Memory B cell (primary cell): Measurements from ENCODE around the gene NUB1.

Experiments
- ATAC-seq: fragments of 150-1000 bp; cut with Tn5 transposase; 2 replicates; pipeline ENCODE4 v1.10.0; 2021; ENCODE audit warnings: low read depth, mild to moderate bottlenecking, moderate library complexity
- DNase-seq, 2 donors: peaks; one replicate each; pipeline ENCODE4 v3.0.0; 2022; ENCODE audit warnings: low spot score in 2 of 2
- H3K27ac Mint-ChIP-seq: one replicate; pipeline ENCODE4 v1.8.0; 2022; ENCODE audit warnings: mild to moderate bottlenecking, moderate library complexity, mixed read lengths
- H3K27me3 Mint-ChIP-seq: one replicate; pipeline ENCODE4 v1.8.0; 2022; ENCODE audit warnings: mixed read lengths
- H3K36me3 Mint-ChIP-seq: one replicate; pipeline ENCODE4 v1.8.0; 2022; ENCODE audit warnings: mild to moderate bottlenecking, mixed read lengths
- H3K4me1 Mint-ChIP-seq: one replicate; pipeline ENCODE4 v1.8.0; 2022; ENCODE audit warnings: mixed read lengths
- H3K4me3 Mint-ChIP-seq: one replicate; pipeline ENCODE4 v1.8.0; 2022; ENCODE audit warnings: mild to moderate bottlenecking, moderate library complexity, mixed read lengths
- H3K9me3 Mint-ChIP-seq: one replicate; pipeline ENCODE4 v1.8.0; 2022; ENCODE audit warnings: mixed read lengths

NUB1 gene

GRCh38 chr7:151410405-151411390 is 69.1 kb downstream of the NUB1 start:
- peak; percentile 24 to 25 for DNase-seq
- Mint-ChIP-seq H3K27ac (peak overlapping the region; percentile 15), H3K27me3 (peaks cover 35% of the 10 kb centered on the region), H3K9me3 (no peaks in the 10 kb centered on the region), H3K4me1 (peaks cover 12% of the 10 kb centered on the region), H3K36me3 (no peaks in the 10 kb centered on the region), H3K4me3 (peak overlapping the region; percentile 5)
- ATAC-seq, result no peak

DNA sequence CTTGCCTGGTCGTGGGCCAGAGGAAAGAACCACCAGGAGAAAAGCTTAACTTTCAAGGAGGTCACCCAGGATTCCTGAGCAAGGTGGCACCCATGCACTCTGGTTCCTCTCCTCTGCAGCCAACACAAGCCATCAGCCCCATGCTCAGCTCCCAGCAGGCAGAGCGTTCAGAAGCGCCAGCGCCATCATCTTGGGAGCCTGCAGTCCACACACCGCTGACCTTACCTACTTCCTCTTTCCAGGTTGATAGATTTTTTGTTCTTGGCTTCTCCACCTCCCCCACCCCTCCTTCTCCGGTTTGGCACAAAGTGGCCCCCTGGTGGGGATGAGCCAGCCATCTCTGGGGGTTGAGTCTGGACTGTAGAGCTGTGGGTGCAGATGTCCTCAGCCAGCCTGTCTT is 69.9 kb downstream of the NUB1 start:
- Mint-ChIP-seq H3K27me3 (peaks cover 31% of the 10 kb centered on the region), H3K36me3 (no peaks in the 10 kb centered on the region), H3K4me1 (peaks cover 12% of the 10 kb centered on the region), H3K27ac (no peak overlapping the region), H3K9me3 (no peaks in the 10 kb centered on the region), H3K4me3 (no peak overlapping the region)
- peak in 1 of 2 donors; percentile 22 for DNase-seq
- ATAC-seq, result peak; percentile 6

GRCh38 chr7:151412318-151412717 is 70.7 kb downstream of the NUB1 start:
- Mint-ChIP-seq H3K36me3 (no peaks in the 10 kb centered on the region), H3K27me3 (peaks cover 28% of the 10 kb centered on the region), H3K27ac (no peak overlapping the region), H3K4me1 (peaks cover 12% of the 10 kb centered on the region), H3K9me3 (no peaks in the 10 kb centered on the region), H3K4me3 (no peak overlapping the region)
- DNase-seq (no peak), ATAC-seq (no peak)

DNA sequence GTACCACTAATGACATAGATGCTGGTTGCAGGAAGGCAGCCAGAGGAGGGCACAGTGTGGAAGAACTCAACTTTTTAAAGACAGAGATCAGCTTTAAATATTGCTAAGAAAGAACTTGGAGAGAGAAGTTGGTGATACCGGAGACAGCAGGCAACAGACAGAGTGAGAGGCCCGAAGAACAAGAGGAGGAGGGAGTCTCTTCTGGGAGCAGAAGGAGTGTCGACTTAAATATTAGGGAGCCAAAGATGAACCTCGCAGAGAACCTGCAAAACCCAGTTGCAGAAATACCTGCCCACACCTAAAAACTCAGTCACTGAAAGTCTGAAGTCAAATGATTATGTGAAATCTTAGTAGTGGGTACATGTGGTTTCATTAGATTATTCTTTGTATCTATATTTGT is 71.6 kb downstream of the NUB1 start:
- ATAC-seq (no peak), DNase-seq (no peak)
- Mint-ChIP-seq H3K4me3 (no peak overlapping the region), H3K4me1 (peaks cover 12% of the 10 kb centered on the region), H3K27ac (no peak overlapping the region), H3K9me3 (peaks cover 2% of the 10 kb centered on the region), H3K36me3 (peaks cover 1% of the 10 kb centered on the region), H3K27me3 (peaks cover 25% of the 10 kb centered on the region)

DNA sequence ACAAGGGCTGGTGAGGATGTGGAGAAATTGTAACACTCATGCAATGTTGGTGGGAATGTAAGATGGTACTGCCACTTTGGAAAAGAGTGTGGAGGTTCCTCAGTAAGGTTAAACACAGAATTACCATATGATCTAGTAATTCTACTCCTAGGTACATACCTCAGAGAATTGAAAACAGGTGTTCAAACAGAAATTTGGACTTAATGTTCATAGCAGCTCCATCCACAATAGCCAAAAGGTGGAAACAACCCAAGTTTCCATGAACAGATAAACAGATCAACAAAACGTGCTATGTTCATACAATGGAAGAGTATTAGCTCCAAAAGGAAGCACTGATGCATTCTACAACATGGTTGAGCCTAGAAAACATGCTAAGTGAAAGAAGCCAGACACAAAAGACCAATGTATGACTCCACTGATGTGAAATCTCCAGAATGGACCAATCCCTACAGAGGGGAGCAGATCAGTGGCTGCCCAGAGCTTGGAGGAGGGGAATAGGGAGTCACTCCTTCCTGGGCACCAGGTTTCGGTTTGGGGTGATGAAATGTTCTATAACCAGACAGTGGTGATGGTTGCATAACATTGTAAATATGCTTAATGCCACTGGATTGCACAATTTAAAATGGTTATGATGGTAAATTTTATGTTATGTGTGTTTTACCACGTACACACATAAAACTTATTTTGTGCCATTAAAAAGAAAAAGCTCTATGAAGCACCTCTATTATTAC is 73.9 kb downstream of the NUB1 start:
- DNase-seq (no peak), ATAC-seq (no peak)
- H3K9me3 Mint-ChIP-seq, result peaks cover 6% of the 10 kb centered on the region
- no peak overlapping the region for H3K4me3 Mint-ChIP-seq
- peaks cover 23% of the 10 kb centered on the region for H3K27me3 Mint-ChIP-seq
- H3K27ac Mint-ChIP-seq, result no peak overlapping the region
- H3K36me3 Mint-ChIP-seq, result peaks cover 3% of the 10 kb centered on the region
- peaks cover 7% of the 10 kb centered on the region for H3K4me1 Mint-ChIP-seq

- peaks cover 18% of the 10 kb centered on the region for H3K27me3 Mint-ChIP-seq
- ATAC-seq (no peak), DNase-seq (no peak)
- no peak overlapping the region for H3K4me3 Mint-ChIP-seq
- no peak overlapping the region for H3K27ac Mint-ChIP-seq
- H3K9me3 Mint-ChIP-seq, result peaks cover 8% of the 10 kb centered on the region
- H3K36me3 Mint-ChIP-seq, result peaks cover 3% of the 10 kb centered on the region
- peaks cover 4% of the 10 kb centered on the region for H3K4me1 Mint-ChIP-seq
Measured at GRCh38 chr7:151416112-151416940, 74.7 kb downstream of the NUB1 start.

DNA sequence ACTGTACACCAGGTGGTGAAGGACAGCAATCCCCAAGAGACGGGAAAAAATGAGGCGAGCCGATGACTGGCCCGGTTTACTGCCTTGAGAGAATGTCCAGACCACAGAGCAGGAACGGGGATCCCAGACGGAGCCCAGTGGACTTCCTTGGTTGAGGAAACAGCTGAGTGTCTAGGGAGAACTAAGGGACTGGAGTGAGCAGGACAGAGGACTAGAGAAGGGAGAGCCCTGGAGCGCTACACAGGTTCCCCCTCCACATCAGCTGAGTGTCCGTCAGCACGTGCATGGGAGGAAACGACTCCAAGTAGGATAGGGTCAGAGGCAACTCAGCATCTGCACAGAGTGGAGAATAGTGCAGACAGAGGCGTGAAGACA is 75.3 kb downstream of the NUB1 start:
- ATAC-seq (no peak), DNase-seq (no peak)
- Mint-ChIP-seq H3K36me3 (peaks cover 3% of the 10 kb centered on the region), H3K27ac (no peak overlapping the region), H3K27me3 (peaks cover 24% of the 10 kb centered on the region), H3K4me3 (no peak overlapping the region), H3K4me1 (peaks cover 2% of the 10 kb centered on the region), H3K9me3 (peaks cover 8% of the 10 kb centered on the region)

DNA sequence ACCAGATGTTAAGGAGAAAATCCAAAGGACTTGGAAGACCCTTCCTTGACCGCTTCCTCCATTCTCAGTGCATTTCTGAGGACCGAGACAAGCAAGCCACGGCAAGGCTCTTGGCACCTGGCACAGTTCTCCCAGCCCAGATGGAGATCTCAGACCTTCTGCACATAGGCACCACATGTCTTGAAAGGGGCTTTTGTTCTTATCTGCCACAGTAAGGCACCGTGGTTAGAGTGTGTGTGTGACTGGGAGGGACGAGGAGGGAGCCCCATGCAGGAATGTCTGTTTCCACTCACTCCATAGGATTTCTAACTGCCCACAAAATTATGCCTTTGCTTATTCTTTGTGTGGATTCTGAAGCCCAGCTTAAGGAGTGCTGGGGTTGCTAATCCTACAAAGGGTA is 78.5 kb downstream of the NUB1 start:
- peaks cover 3% of the 10 kb centered on the region for H3K36me3 Mint-ChIP-seq
- no peak overlapping the region for H3K27ac Mint-ChIP-seq
- peaks cover 12% of the 10 kb centered on the region for H3K27me3 Mint-ChIP-seq

GRCh38 chr7:151422212-151422611 is 80.6 kb downstream of the NUB1 start:
- H3K27ac Mint-ChIP-seq, result no peak overlapping the region
- H3K9me3 Mint-ChIP-seq, result peaks cover 10% of the 10 kb centered on the region
- H3K36me3 Mint-ChIP-seq, result peaks cover 3% of the 10 kb centered on the region
- H3K4me1 Mint-ChIP-seq, result no peaks in the 10 kb centered on the region
- ATAC-seq (no peak), DNase-seq (no peak)
- H3K27me3 Mint-ChIP-seq, result peaks cover 11% of the 10 kb centered on the region
- no peak overlapping the region for H3K4me3 Mint-ChIP-seq

More for the DNA sequence above, 78.5 kb downstream of the NUB1 start:
- Mint-ChIP-seq H3K4me3 (no peak overlapping the region), H3K9me3 (peaks cover 10% of the 10 kb centered on the region), H3K4me1 (no peaks in the 10 kb centered on the region)
- DNase-seq (no peak), ATAC-seq (no peak)

DNA sequence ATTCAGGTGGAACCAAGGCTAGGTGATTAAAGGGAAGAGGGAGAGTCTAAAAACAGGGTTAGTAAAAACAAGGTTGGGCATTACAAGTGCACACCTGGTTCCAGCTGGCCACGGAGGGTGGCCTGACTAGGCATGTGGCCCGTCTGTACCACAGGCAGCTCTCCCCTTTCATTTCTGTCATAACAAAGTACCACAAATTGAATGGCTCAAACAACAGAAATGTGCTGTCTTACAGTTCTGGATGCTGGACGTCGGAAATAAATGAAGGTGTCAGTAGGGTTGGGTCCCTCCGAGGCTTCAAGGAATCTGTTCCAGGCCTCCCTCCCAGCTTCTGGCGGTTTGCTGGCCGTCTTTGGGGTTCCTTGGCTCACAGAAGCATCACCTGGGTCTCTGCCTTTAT is 81.6 kb downstream of the NUB1 start:
- DNase-seq, result no peak

GRCh38 chr7:151423936-151424335 is 82.3 kb downstream of the NUB1 start:
- Mint-ChIP-seq H3K4me1 (no peaks in the 10 kb centered on the region), H3K27ac (no peak overlapping the region), H3K27me3 (peaks cover 13% of the 10 kb centered on the region), H3K9me3 (peaks cover 6% of the 10 kb centered on the region), H3K4me3 (no peak overlapping the region), H3K36me3 (no peaks in the 10 kb centered on the region)
- DNase-seq (no peak), ATAC-seq (no peak)

More for the DNA sequence above, 81.6 kb downstream of the NUB1 start:
- Mint-ChIP-seq H3K4me3 (no peak overlapping the region), H3K27me3 (peaks cover 13% of the 10 kb centered on the region), H3K27ac (no peak overlapping the region), H3K9me3 (peaks cover 8% of the 10 kb centered on the region), H3K4me1 (no peaks in the 10 kb centered on the region), H3K36me3 (peaks cover 2% of the 10 kb centered on the region)
- ATAC-seq, result no peak

DNA sequence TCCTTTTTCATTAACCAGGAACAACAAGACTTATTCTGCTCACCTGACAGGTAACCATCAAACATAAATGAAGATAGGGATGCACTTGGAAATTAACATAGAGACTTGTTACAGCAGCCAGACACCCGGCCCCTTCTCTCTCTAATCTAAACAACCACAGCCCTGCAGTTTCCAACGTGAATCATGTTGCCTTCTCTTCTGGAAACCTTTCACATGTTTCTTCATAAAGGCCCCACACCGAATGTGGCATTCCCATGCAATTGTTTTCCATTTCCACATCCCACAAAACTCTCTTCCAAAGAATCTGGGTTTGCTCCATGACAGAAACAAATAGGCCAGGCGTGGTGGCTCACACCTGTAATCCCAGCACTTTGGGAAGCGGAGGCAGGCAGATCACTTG is 83.2 kb downstream of the NUB1 start:
- DNase-seq, result no peak
- Mint-ChIP-seq H3K36me3 (no peaks in the 10 kb centered on the region), H3K27me3 (peaks cover 13% of the 10 kb centered on the region), H3K9me3 (peaks cover 6% of the 10 kb centered on the region), H3K27ac (no peak overlapping the region), H3K4me1 (peaks cover 4% of the 10 kb centered on the region), H3K4me3 (no peak overlapping the region)
- no peak for ATAC-seq

DNA sequence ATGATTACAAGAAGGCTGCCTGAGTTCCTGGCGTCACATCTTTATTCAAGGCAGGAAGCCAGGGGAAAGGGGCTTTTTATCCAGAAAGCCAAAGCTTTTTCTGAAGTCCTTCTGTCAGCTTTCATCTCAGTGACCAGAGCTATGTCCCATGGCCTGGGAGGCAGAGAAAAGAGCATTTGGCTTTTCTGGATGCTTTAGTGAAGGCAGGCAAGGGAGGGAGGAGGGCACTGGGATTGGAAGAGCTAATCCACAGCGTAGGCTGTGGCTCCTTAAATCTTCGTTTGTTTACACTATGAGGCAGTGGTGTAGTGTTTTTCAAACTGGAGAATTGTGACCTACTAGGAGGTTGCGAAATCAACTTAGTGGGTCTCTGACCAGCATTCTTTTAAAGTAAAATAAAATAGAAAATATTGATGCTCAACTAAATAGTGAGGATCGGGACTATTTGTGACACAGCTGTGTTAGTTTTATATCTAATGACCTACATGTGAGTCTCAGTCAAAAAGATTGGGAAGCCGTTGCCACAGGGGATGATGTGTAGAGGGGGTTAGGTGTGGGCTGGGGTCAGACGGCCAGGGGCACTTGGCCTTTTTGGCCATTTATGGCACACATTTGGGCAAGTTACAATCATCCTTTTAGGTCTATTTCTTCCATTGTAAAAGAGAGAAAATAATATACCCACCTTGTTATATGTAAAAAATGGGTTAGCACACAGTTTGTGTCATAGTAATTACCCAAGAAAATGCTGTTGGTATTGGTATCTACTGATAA is 84.2 kb downstream of the NUB1 start:
- no peak overlapping the region for H3K27ac Mint-ChIP-seq
- peaks cover 2% of the 10 kb centered on the region for H3K9me3 Mint-ChIP-seq
- no peak for ATAC-seq
- no peaks in the 10 kb centered on the region for H3K36me3 Mint-ChIP-seq
- no peak for DNase-seq
- H3K4me3 Mint-ChIP-seq, result no peak overlapping the region
- peaks cover 13% of the 10 kb centered on the region for H3K27me3 Mint-ChIP-seq
- peaks cover 8% of the 10 kb centered on the region for H3K4me1 Mint-ChIP-seq
